ENCODE measurements around the gene FFAR4.

FFAR4 gene

GRCh38 chr10:93601146-93601773 is 34.8 kb downstream of the FFAR4 start, which contains the start of gene RBP4:
Gene RBP4 (minus strand): TSS chr10:93601235. CDS start chr10:93601028, 207 bp downstream.
- DNase-seq, result no peak

GRCh38 chr10:93601774-93602162 is 35.3 kb downstream of the FFAR4 start:
- no peak for DNase-seq

GRCh38 chr10:93603023-93603422 is 36.6 kb downstream of the FFAR4 start:
- DNase-seq, result no peak

GRCh38 chr10:93604146-93604545 is 37.7 kb downstream of the FFAR4 start:
- no peak for DNase-seq

GRCh38 chr10:93608421-93608820 is 42.0 kb downstream of the FFAR4 start:
- DNase-seq, result no peak

- no peak for DNase-seq
These were observed 45.8 kb downstream of the FFAR4 start, which contains the start of gene PDE6C for GRCh38 chr10:93612311-93612710. Gene PDE6C (plus strand): TSS chr10:93612537. CDS start chr10:93612726, 189 bp downstream.

GRCh38 chr10:93613126-93613525 is 46.7 kb downstream of the FFAR4 start:
- no peak for DNase-seq

- DNase-seq, result no peak
These were observed 47.8 kb downstream of the FFAR4 start for GRCh38 chr10:93614101-93614825.

- DNase-seq, result no peak
These were observed 49.2 kb downstream of the FFAR4 start for GRCh38 chr10:93615576-93616235.

- DNase-seq, result no peak
These were observed 54.5 kb downstream of the FFAR4 start for GRCh38 chr10:93620925-93621324.

GRCh38 chr10:93622942-93623341 is 56.5 kb downstream of the FFAR4 start:
- no peak for DNase-seq

GRCh38 chr10:93628858-93629257 is 62.4 kb downstream of the FFAR4 start:
- DNase-seq, result no peak

GRCh38 chr10:93629647-93630305 is 63.3 kb downstream of the FFAR4 start:
- DNase-seq, result no peak

GRCh38 chr10:93630625-93631557 is 64.4 kb downstream of the FFAR4 start:
- no peak for DNase-seq

Data from fibroblast of skin of right biceps (primary cell).